HG02798 (cell line): ENCODE results near the gene JAZF1.

Experiments
- ATAC-seq: cut with Tn5 transposase; IDR thresholded peaks from one replicate; pipeline ENCODE4 v1.9.1; 2021; ENCODE audit warnings: mild to moderate bottlenecking; ENCODE audit not compliant: unreplicated experiment, poor library complexity

The JAZF1 gene

GRCh38 chr7:28112883-28113540, 67.6 kb downstream of the JAZF1 start:
- ATAC-seq = no peak

- no peak for ATAC-seq
Observed at GRCh38 chr7:28112467-28112866, 68.1 kb downstream of the JAZF1 start.

GRCh38 chr7:28112012-28112411, 68.6 kb downstream of the JAZF1 start:
- ATAC-seq = no peak

GRCh38 chr7:28110427-28111012, 70.1 kb downstream of the JAZF1 start:
- no peak for ATAC-seq

GRCh38 chr7:28108747-28109146, 71.8 kb downstream of the JAZF1 start:
- ATAC-seq = no peak

- no peak for ATAC-seq
Observed at GRCh38 chr7:28107960-28108359, 72.6 kb downstream of the JAZF1 start.

- ATAC-seq = no peak
Observed at GRCh38 chr7:28106321-28106829, 74.2 kb downstream of the JAZF1 start.

GRCh38 chr7:28105234-28105633, 75.4 kb downstream of the JAZF1 start:
- no peak for ATAC-seq

- ATAC-seq = no peak
Observed at GRCh38 chr7:28104811-28105210, 75.8 kb downstream of the JAZF1 start.

GRCh38 chr7:28104041-28104541, 76.5 kb downstream of the JAZF1 start:
- ATAC-seq = no peak

- ATAC-seq = no peak
Observed at GRCh38 chr7:28102797-28103196, 77.8 kb downstream of the JAZF1 start.

- no peak for ATAC-seq
Observed at GRCh38 chr7:28096713-28097112, 83.9 kb downstream of the JAZF1 start.

- no peak for ATAC-seq
Observed at GRCh38 chr7:28095231-28095630, 85.4 kb downstream of the JAZF1 start.

- ATAC-seq = no peak
Observed at GRCh38 chr7:28093623-28094232, 86.9 kb downstream of the JAZF1 start.

GRCh38 chr7:28091190-28091589, 89.4 kb downstream of the JAZF1 start:
- ATAC-seq = no peak

- ATAC-seq = no peak
Observed at GRCh38 chr7:28088901-28089714, 91.5 kb downstream of the JAZF1 start.

GRCh38 chr7:28088032-28088431, 92.6 kb downstream of the JAZF1 start:
- ATAC-seq = no peak

GRCh38 chr7:28086198-28086597, 94.4 kb downstream of the JAZF1 start:
- no peak for ATAC-seq

- ATAC-seq = no peak
Observed at GRCh38 chr7:28083998-28084985, 96.3 kb downstream of the JAZF1 start.
